ENCODE measurements around the gene NTNG1. TPM values are rescaled to one million over a fixed set of nuclear protein-coding genes. Genes with fewer than 3 reads are reported as not detected.

Gene NTNG1
- total and polyA plus RNA-seq, 4 donors = 0.72 to 26.7 (median 3.9) TPM

- Histone ChIP-seq H3K27ac (ENCODE audit: low read depth in 1 of 2, low read length in 1 of 2) (no peak overlapping the region), H3K36me3 (ENCODE audit: control insufficient read depth in 4 of 4, insufficient read depth in 4 of 4, low read length in 4 of 4) (peaks cover 0 to 6% (median 0%) of the 10 kb centered on the region in 4 donors), H3K4me1 (ENCODE audit: control insufficient read depth in 5 of 5, insufficient read depth in 5 of 5, low read length in 5 of 5) (no peaks in the 10 kb centered on the region), H3K9me3 (ENCODE audit: control insufficient read depth in 4 of 4, insufficient read depth in 3 of 4, low read length in 3 of 4) (no peaks in the 10 kb centered on the region), H3K4me3 (no peak overlapping the region), H3K27me3 (ENCODE audit: control insufficient read depth in 3 of 3, insufficient read depth in 3 of 3, low read length in 2 of 3) (no peaks in the 10 kb centered on the region), H3K9ac (ENCODE audit: insufficient read depth in 1 of 2, low read length in 2 of 2) (no peak overlapping the region)
- no peak for ATAC-seq (ENCODE audit: insufficient read depth, low FRiP score)
- TF ChIP-seq, protein P1, sequence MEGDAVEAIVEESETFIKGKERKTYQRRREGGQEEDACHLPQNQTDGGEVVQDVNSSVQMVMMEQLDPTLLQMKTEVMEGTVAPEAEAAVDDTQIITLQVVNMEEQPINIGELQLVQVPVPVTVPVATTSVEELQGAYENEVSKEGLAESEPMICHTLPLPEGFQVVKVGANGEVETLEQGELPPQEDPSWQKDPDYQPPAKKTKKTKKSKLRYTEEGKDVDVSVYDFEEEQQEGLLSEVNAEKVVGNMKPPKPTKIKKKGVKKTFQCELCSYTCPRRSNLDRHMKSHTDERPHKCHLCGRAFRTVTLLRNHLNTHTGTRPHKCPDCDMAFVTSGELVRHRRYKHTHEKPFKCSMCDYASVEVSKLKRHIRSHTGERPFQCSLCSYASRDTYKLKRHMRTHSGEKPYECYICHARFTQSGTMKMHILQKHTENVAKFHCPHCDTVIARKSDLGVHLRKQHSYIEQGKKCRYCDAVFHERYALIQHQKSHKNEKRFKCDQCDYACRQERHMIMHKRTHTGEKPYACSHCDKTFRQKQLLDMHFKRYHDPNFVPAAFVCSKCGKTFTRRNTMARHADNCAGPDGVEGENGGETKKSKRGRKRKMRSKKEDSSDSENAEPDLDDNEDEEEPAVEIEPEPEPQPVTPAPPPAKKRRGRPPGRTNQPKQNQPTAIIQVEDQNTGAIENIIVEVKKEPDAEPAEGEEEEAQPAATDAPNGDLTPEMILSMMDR (IDR thresholded peaks at IDR 0.05; ENCODE audit: control extremely low read depth, extremely low read depth) = no peak
- WGBS, 2 donors = 88 to 95% methylated on average over 1 of the region's 1 CpG
- DNase-seq = no peak
Observed at GRCh38 chr1:107327446-107327845, 186.6 kb downstream of the NTNG1 start.

GRCh38 chr1:107328087-107328486 lies 187.2 kb downstream of the NTNG1 start:
- TF ChIP-seq, protein P1 (IDR thresholded peaks at IDR 0.05; ENCODE audit: control extremely low read depth, extremely low read depth) = no peak
- H3K4me3 ChIP-seq = no peak overlapping the region
- WGBS, 2 donors = 93 to 96% methylated on average over 5 of the region's 5 CpGs
- DNase-seq (no peak), ATAC-seq (ENCODE audit: insufficient read depth, low FRiP score) (no peak)
- no peak overlapping the region for H3K9ac ChIP-seq (ENCODE audit: insufficient read depth in 1 of 2, low read length in 2 of 2)
- H3K9me3 ChIP-seq (ENCODE audit: control insufficient read depth in 4 of 4, insufficient read depth in 3 of 4, low read length in 3 of 4) = no peaks in the 10 kb centered on the region
- no peaks in the 10 kb centered on the region for H3K4me1 ChIP-seq (ENCODE audit: control insufficient read depth in 5 of 5, insufficient read depth in 5 of 5, low read length in 5 of 5)
- H3K27ac ChIP-seq (ENCODE audit: low read depth in 1 of 2, low read length in 1 of 2) = no peak overlapping the region
- H3K36me3 ChIP-seq (ENCODE audit: control insufficient read depth in 4 of 4, insufficient read depth in 4 of 4, low read length in 4 of 4) = peaks cover 0 to 6% (median 0%) of the 10 kb centered on the region in 4 donors
- no peaks in the 10 kb centered on the region for H3K27me3 ChIP-seq (ENCODE audit: control insufficient read depth in 3 of 3, insufficient read depth in 3 of 3, low read length in 2 of 3)

DNA sequence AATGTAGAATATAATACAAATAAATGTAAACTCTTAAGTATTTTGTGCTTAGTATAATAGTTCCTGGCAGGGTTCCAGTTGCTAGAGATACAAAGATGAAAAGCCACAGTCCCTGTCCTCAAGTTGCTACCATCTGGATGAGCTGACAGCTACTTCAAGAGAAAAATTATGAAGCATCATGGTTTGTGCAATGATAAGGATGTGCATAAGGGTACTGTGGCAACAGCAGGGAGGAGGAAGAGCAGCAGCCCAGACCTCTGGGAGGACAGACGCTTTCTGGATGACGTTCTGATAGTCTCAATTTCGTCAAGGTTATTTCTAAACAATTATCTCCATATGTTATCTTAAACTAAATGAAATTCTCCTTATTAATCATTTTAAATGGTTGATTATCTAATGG lies 198.9 kb downstream of the NTNG1 start:
- TF ChIP-seq, protein P1 (IDR thresholded peaks at IDR 0.05; ENCODE audit: control extremely low read depth, extremely low read depth) = no peak
- ATAC-seq (ENCODE audit: insufficient read depth, low FRiP score) = no peak
- Histone ChIP-seq H3K36me3 (ENCODE audit: control insufficient read depth in 4 of 4, insufficient read depth in 4 of 4, low read length in 4 of 4) (no peaks in the 10 kb centered on the region), H3K9me3 (ENCODE audit: control insufficient read depth in 4 of 4, insufficient read depth in 3 of 4, low read length in 3 of 4) (no peaks in the 10 kb centered on the region), H3K27ac (ENCODE audit: low read depth in 1 of 2, low read length in 1 of 2) (no peak overlapping the region), H3K4me3 (no peak overlapping the region), H3K27me3 (ENCODE audit: control insufficient read depth in 3 of 3, insufficient read depth in 3 of 3, low read length in 2 of 3) (no peaks in the 10 kb centered on the region), H3K4me1 (ENCODE audit: control insufficient read depth in 5 of 5, insufficient read depth in 5 of 5, low read length in 5 of 5) (peaks cover 0 to 31% (median 0%) of the 10 kb centered on the region in 5 donors), H3K9ac (ENCODE audit: insufficient read depth in 1 of 2, low read length in 2 of 2) (no peak overlapping the region)
- no peak for DNase-seq
- 88 to 90% methylated on average over 3 of the region's 3 CpGs for WGBS, 2 donors

DNA sequence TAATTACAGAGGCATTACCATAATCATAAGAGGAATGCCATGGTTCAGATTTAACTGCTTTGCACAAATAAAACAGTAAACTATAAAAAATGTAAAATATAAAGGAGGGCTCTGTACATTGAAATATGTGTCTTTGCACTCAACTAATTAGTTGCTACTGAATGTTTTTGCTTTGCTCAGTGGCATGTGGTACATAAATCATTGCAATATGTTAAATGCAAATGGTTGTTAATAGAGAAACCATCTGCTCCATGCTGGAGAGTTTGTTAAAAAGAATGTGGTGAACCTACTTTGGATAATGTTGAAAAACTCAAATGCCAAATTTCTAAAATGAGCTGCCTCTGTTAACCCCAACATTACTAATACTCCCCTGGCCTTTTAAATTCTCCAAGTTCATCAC lies 201.5 kb downstream of the NTNG1 start:
- peak in 2 of 3 donors; percentile 73 to 74 for DNase-seq
- TF ChIP-seq, protein P1 (IDR thresholded peaks at IDR 0.05; ENCODE audit: control extremely low read depth, extremely low read depth) = no peak
- no peaks in the 10 kb centered on the region for H3K27me3 ChIP-seq (ENCODE audit: control insufficient read depth in 3 of 3, insufficient read depth in 3 of 3, low read length in 2 of 3)
- H3K36me3 ChIP-seq (ENCODE audit: control insufficient read depth in 4 of 4, insufficient read depth in 4 of 4, low read length in 4 of 4) = no peaks in the 10 kb centered on the region
- peaks cover 0 to 50% (median 0%) of the 10 kb centered on the region in 5 donors for H3K4me1 ChIP-seq (ENCODE audit: control insufficient read depth in 5 of 5, insufficient read depth in 5 of 5, low read length in 5 of 5)
- ATAC-seq (ENCODE audit: insufficient read depth, low FRiP score) = no peak
- H3K4me3 ChIP-seq = no peak overlapping the region
- no peaks in the 10 kb centered on the region for H3K9me3 ChIP-seq (ENCODE audit: control insufficient read depth in 4 of 4, insufficient read depth in 3 of 4, low read length in 3 of 4)
- no peak overlapping the region for H3K27ac ChIP-seq (ENCODE audit: low read depth in 1 of 2, low read length in 1 of 2)
- no peak overlapping the region for H3K9ac ChIP-seq (ENCODE audit: insufficient read depth in 1 of 2, low read length in 2 of 2)
